GM21619 (cell line): ENCODE measurements around the gene ATP9B.
A peak's percentile ranks its signal among the peaks of the same experiment; 100 is the strongest.
"Not testable (repeated sequence)": the region's sequence is repeated elsewhere in the genome, so short reads cannot be mapped to it uniquely, and the experiment has no call there.

ENCODE experiments used
- ATAC-seq: cut with Tn5 transposase; IDR thresholded peaks from one replicate; pipeline ENCODE4 v1.9.1; 2021; ENCODE audit not compliant: unreplicated experiment

The ATP9B gene

GRCh38 chr18:79227621-79228020, 158.4 kb downstream of the ATP9B start:
- ATAC-seq, result no peak

GRCh38 chr18:79229431-79229830, 160.2 kb downstream of the ATP9B start:
- ATAC-seq, result no peak

- no peak for ATAC-seq
Observed at GRCh38 chr18:79234438-79234837, 165.2 kb downstream of the ATP9B start.

- no peak for ATAC-seq
Observed at GRCh38 chr18:79239631-79240030, 170.4 kb downstream of the ATP9B start.

- no peak for ATAC-seq
Observed at GRCh38 chr18:79241755-79242154, 172.6 kb downstream of the ATP9B start.

GRCh38 chr18:79242246-79242645, 173.1 kb downstream of the ATP9B start:
- no peak for ATAC-seq

- no peak for ATAC-seq
Observed at GRCh38 chr18:79245517-79246001, 176.4 kb downstream of the ATP9B start.

- ATAC-seq, result peak; percentile 97
Observed at GRCh38 chr18:79246309-79247108, 177.3 kb downstream of the ATP9B start.

GRCh38 chr18:79248495-79249060, 179.4 kb downstream of the ATP9B start:
- no peak for ATAC-seq

GRCh38 chr18:79250301-79250981, 181.2 kb downstream of the ATP9B start:
- no peak for ATAC-seq

- no peak for ATAC-seq
Observed at GRCh38 chr18:79251021-79251420, 181.8 kb downstream of the ATP9B start.

- ATAC-seq, result no peak
Observed at GRCh38 chr18:79252904-79253633, 183.9 kb downstream of the ATP9B start.

- ATAC-seq, result no peak
Observed at GRCh38 chr18:79257480-79257879, 188.3 kb downstream of the ATP9B start.

GRCh38 chr18:79258447-79258846, 189.3 kb downstream of the ATP9B start:
- ATAC-seq, result peak; percentile 93

GRCh38 chr18:79259218-79259617, 190.0 kb downstream of the ATP9B start:
- ATAC-seq, result no peak

GRCh38 chr18:79260023-79260422, 190.8 kb downstream of the ATP9B start:
- peak; percentile 40 for ATAC-seq

- ATAC-seq, result no peak
Observed at GRCh38 chr18:79260510-79260909, 191.3 kb downstream of the ATP9B start.

GRCh38 chr18:79265068-79265467, 195.9 kb downstream of the ATP9B start:
- ATAC-seq, result not testable (repeated sequence)

GRCh38 chr18:79271812-79272211, 202.6 kb downstream of the ATP9B start:
- not testable (repeated sequence) for ATAC-seq

- ATAC-seq, result no peak
Observed at GRCh38 chr18:79272916-79273315, 203.7 kb downstream of the ATP9B start.

GRCh38 chr18:79274823-79275222, 205.6 kb downstream of the ATP9B start:
- no peak for ATAC-seq
